ENCODE measurements around the gene FASTKD3.
"Not testable (repeated sequence)": the region's sequence is repeated elsewhere in the genome, so short reads cannot be mapped to it uniquely, and the experiment has no call there.

Gene FASTKD3

GRCh38 chr5:7868773-7869473, at the start of gene FASTKD3, which contains the start of gene MTRR:
TSS of gene FASTKD3 (minus strand) at chr5:7869031. CDS start at chr5:7868083, 948 bp downstream.
TSS of gene MTRR (plus strand) at chr5:7869148. CDS start at chr5:7870795, 1,647 bp downstream.
- peak; percentile 98 for DNase-seq (ENCODE audit: low spot score)

- DNase-seq (ENCODE audit: low spot score) = no peak
These were observed 48.6 kb upstream of the FASTKD3 start for GRCh38 chr5:7917130-7918123.

- no peak for DNase-seq (ENCODE audit: low spot score)
These were observed 47.5 kb upstream of the FASTKD3 start for GRCh38 chr5:7916171-7916804.

GRCh38 chr5:7911429-7911771, 42.6 kb upstream of the FASTKD3 start:
- DNase-seq (ENCODE audit: low spot score) = not testable (repeated sequence)

GRCh38 chr5:7910738-7911428, 42.1 kb upstream of the FASTKD3 start:
- DNase-seq (ENCODE audit: low spot score) = no peak

GRCh38 chr5:7908317-7908716, 39.5 kb upstream of the FASTKD3 start:
- no peak for DNase-seq (ENCODE audit: low spot score)

- no peak for DNase-seq (ENCODE audit: low spot score)
These were observed 38.8 kb upstream of the FASTKD3 start for GRCh38 chr5:7907612-7908011.

- peak; percentile 10 for DNase-seq (ENCODE audit: low spot score)
These were observed 35.3 kb upstream of the FASTKD3 start for GRCh38 chr5:7904170-7904569.

GRCh38 chr5:7902666-7903625, 34.1 kb upstream of the FASTKD3 start:
- no peak for DNase-seq (ENCODE audit: low spot score)

- no peak for DNase-seq (ENCODE audit: low spot score)
These were observed 33.4 kb upstream of the FASTKD3 start for GRCh38 chr5:7902201-7902600.

- peak; percentile 21 for DNase-seq (ENCODE audit: low spot score)
These were observed 28.3 kb upstream of the FASTKD3 start for GRCh38 chr5:7897014-7897600.

- DNase-seq (ENCODE audit: low spot score) = no peak
These were observed 26.0 kb upstream of the FASTKD3 start for GRCh38 chr5:7894860-7895259.

- DNase-seq (ENCODE audit: low spot score) = no peak
These were observed 25.6 kb upstream of the FASTKD3 start for GRCh38 chr5:7894439-7894838.

- no peak for DNase-seq (ENCODE audit: low spot score)
These were observed 20.1 kb upstream of the FASTKD3 start for GRCh38 chr5:7888901-7889300.

- peak; percentile 41 for DNase-seq (ENCODE audit: low spot score)
These were observed 18.1 kb upstream of the FASTKD3 start for GRCh38 chr5:7886849-7887475.

- no peak for DNase-seq (ENCODE audit: low spot score)
These were observed 15.8 kb upstream of the FASTKD3 start for GRCh38 chr5:7884491-7885267.

- no peak for DNase-seq (ENCODE audit: low spot score)
These were observed 14.1 kb upstream of the FASTKD3 start for GRCh38 chr5:7882926-7883325.

- DNase-seq (ENCODE audit: low spot score) = no peak
These were observed 13.0 kb upstream of the FASTKD3 start for GRCh38 chr5:7881816-7882215.

- no peak for DNase-seq (ENCODE audit: low spot score)
These were observed 12.3 kb upstream of the FASTKD3 start for GRCh38 chr5:7881091-7881490.
